T-helper 1 cell (primary cell): ENCODE measurements around the gene PLCH2.

ENCODE experiments used
- DNase-seq, 5 donors: peaks; one replicate each; pipeline ENCODE4 v3.0.0-alpha.2; 2012 to 2020

The PLCH2 gene

GRCh38 chr1:2502210-2502609 is 26.1 kb downstream of the PLCH2 start:
- no peak for DNase-seq

GRCh38 chr1:2502661-2503553 is 26.8 kb downstream of the PLCH2 start:
- no peak for DNase-seq

GRCh38 chr1:2503554-2504224 is 27.6 kb downstream of the PLCH2 start:
- no peak for DNase-seq

- DNase-seq: no peak
These were observed 28.3 kb downstream of the PLCH2 start for GRCh38 chr1:2504225-2504948.

GRCh38 chr1:2504949-2505272 is 28.8 kb downstream of the PLCH2 start:
- no peak for DNase-seq

- no peak for DNase-seq
These were observed 29.4 kb downstream of the PLCH2 start for GRCh38 chr1:2505461-2505994.

GRCh38 chr1:2506007-2506860 is 30.1 kb downstream of the PLCH2 start:
- DNase-seq: no peak

- DNase-seq: no peak
These were observed 30.9 kb downstream of the PLCH2 start for GRCh38 chr1:2506901-2507565.

- no peak for DNase-seq
These were observed 31.7 kb downstream of the PLCH2 start for GRCh38 chr1:2507744-2508155.

- DNase-seq: no peak
These were observed 32.1 kb downstream of the PLCH2 start for GRCh38 chr1:2508180-2508579.

DNA sequence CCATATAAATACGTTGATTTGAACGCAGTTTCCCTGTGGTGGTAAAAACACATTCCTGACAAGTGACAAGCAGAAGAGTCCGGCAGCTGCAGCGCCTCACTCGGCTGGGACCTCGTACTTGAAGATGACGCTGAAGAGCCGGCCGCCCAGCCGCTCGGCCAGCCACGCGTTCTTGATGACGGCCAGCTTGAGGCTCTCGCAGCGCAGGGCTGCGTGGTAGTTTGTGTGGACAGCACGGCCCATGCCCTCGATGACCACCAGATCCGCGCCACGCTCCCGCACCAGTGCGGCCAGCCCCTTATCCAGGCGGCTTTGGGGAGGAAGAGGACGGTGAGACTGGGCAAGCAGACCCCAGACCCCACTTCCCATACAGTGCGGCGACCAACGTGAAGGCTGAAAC is 32.7 kb downstream of the PLCH2 start:
- no peak for DNase-seq

- DNase-seq: no peak
These were observed 33.5 kb downstream of the PLCH2 start for GRCh38 chr1:2509589-2509988.

- no peak for DNase-seq
These were observed 34.5 kb downstream of the PLCH2 start for GRCh38 chr1:2510366-2511155.

GRCh38 chr1:2512862-2513421 is 36.9 kb downstream of the PLCH2 start:
- DNase-seq: no peak

- DNase-seq: no peak
These were observed 38.0 kb downstream of the PLCH2 start for GRCh38 chr1:2513939-2514652.

GRCh38 chr1:2514863-2515762 is 39.0 kb downstream of the PLCH2 start:
- no peak for DNase-seq

DNA sequence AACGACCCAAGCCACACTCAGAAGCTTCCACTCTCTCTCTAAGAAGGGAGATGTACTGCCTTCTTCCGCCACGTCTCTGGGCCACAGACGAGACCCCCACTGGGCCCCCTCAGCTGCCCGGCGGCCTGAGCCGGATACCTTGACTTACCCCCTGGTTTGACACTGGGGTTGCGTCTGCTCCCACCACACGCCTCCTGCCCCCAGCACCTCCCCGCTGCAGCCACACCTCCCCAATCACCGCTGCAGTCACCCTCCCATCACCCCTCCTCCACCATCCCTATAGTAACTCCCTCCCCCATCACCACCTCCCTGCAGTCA is 39.6 kb downstream of the PLCH2 start:
- no peak for DNase-seq

DNA sequence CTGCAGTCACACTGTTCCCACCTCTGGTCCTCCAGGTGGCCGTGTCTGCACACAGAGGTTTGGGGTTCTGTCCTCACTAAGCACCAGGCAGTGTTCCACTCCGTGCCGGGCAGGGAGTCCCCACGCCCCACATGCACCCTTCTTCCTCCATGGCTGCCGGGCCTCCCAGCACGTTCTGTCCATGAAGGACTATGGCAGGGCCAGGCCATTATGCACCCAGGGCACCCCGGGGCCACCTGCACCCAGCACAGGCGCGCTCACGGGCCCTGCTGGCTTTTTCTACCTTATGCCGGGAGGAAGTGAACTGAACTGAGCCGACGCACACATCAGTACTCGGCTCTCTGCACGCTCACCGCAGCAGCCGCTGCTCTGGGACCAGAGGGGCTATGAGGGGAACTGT is 40.0 kb downstream of the PLCH2 start:
- no peak for DNase-seq

DNA sequence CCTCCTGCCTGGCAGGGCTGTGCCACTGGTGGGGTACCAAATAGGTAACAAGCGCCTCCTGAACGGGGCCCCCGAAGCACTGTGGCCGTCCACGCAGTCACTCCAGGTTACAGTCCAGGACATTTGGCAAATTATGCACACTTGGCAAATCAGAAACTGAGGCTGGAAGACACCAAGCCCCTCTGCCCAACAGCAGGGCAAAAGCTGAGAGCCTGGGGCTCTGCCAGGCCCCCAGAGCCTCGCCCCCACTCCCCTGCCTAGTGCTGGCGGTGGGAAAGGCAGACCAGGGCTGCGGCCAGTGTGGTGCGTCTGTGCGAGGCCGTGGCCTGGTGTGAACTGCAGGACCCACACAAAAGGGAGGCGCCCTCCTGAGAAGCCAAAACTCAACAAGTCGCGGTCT is 40.9 kb downstream of the PLCH2 start:
- DNase-seq: no peak
